Fibroblast of the aortic adventitia (primary cell): ENCODE measurements around the gene HAND1. TPM values are rescaled to one million over a fixed set of nuclear protein-coding genes. Genes with fewer than 3 reads are reported as not detected.

Experiments
- DNase-seq: peaks from one replicate; pipeline ENCODE4 v3.0.0-alpha.2; 2010; ENCODE audit warnings: low read depth
- H3K4me3 ChIP-seq: 2 replicates; pipeline ENCODE4 v1.5.1; 2011; ENCODE audit warnings: low read depth, mild to moderate bottlenecking, control low read depth, low read length, moderate library complexity
- total RNA-seq: library from RNA; depleted of rRNA; stranded (reverse); fragments of >200 nt; gene quantifications from 2 replicates; pipeline ENCODE4 v1.2.3, GENCODE V29; 2012; ENCODE audit warnings: low replicate concordance
- TF ChIP-seq, protein P1 (sequence below): IDR thresholded peaks from 2 replicates; pipeline ENCODE4 v1.5.1; 2011; ENCODE audit warnings: mild to moderate bottlenecking, low read length, control low read depth, inconsistent platforms; ENCODE audit not compliant: insufficient read depth

The HAND1 gene
- total RNA-seq, 1 donor = not detected

DNA sequence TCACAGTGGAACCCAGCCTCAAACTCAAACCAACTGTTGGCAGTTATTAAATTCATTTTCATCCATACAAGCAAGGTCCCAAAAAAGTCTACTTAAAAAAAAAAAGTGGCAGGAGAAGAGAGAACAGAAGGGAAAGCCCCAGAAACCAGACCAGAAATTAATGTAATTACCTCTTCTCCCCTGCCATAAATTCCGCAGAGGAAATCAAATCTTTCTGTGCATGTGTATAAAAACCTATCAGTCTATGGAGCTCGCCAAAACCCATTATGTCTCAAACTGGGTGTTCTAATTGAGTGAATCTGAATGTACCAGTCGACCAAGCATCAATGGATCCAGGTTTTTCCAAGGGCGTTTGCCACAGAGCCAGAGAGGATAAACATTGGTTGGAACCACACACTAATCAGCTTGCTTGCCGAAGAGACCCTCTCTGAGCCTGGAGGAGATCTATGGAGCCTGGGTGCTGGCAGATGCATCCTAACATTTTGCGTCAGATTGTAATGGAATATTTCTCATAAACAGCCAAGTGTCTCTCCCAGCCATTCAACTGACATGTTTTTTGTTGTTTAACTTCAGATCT lies 7.9 kb upstream of the HAND1 start:
- TF ChIP-seq, protein P1, sequence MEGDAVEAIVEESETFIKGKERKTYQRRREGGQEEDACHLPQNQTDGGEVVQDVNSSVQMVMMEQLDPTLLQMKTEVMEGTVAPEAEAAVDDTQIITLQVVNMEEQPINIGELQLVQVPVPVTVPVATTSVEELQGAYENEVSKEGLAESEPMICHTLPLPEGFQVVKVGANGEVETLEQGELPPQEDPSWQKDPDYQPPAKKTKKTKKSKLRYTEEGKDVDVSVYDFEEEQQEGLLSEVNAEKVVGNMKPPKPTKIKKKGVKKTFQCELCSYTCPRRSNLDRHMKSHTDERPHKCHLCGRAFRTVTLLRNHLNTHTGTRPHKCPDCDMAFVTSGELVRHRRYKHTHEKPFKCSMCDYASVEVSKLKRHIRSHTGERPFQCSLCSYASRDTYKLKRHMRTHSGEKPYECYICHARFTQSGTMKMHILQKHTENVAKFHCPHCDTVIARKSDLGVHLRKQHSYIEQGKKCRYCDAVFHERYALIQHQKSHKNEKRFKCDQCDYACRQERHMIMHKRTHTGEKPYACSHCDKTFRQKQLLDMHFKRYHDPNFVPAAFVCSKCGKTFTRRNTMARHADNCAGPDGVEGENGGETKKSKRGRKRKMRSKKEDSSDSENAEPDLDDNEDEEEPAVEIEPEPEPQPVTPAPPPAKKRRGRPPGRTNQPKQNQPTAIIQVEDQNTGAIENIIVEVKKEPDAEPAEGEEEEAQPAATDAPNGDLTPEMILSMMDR = no peak
- no peak for DNase-seq
- no peak overlapping the region for H3K4me3 ChIP-seq

DNA sequence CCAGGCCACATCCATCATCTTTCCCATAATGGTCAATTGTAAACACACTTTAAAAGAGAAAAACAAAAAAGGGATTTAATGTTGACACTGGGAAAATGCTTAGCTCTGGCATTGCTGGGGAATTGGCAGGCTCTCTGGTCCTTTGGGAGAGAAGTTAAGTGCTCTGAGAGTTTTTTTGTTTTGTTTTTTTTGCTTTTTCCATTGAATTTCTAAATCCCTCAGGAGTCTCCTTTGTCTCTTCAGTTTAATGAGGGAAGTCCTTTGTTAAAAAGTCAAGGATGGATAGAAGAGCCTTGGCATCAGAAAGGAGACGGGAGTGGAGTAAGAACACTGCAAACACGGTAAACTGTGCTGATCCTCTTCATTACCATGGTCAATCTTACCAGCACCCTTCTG lies 7.1 kb upstream of the HAND1 start:
- no peak for DNase-seq
- H3K4me3 ChIP-seq = no peak overlapping the region
- TF ChIP-seq, protein P1 = no peak

DNA sequence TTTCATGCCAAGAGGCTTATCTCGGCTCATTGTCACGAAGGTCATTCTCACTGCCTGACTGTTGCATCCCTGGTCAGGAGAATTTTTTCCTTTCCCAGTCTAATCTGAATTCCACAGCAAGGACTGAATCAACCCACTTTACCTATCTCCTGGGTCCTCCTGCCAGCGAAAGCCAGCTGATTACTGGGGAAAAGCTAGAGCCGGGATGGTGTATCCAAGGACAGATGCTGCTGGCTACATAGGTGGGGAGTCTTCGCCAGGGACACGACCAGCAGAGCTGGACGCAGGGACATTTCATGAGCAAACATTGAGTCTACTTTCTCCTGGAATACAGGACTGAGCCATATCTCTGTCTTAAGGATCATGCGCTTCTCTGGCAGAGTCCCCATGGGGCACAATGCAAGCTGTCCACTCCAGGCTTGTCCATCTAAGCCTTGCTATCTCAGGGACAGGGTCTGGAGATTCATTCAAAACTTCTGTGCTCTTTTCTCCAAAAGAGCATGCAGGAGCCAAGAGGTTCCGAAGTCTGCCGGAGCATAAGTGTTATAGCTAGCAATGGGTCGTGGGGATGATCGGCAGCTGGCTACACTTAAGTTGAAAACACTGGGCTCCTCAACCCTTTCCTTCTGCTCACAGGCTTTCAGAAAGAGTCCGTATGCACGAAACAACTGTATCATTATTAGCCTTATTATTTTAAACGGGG lies 6.5 kb upstream of the HAND1 start:
- no peak overlapping the region for H3K4me3 ChIP-seq
- DNase-seq = no peak
- TF ChIP-seq, protein P1 = no peak

DNA sequence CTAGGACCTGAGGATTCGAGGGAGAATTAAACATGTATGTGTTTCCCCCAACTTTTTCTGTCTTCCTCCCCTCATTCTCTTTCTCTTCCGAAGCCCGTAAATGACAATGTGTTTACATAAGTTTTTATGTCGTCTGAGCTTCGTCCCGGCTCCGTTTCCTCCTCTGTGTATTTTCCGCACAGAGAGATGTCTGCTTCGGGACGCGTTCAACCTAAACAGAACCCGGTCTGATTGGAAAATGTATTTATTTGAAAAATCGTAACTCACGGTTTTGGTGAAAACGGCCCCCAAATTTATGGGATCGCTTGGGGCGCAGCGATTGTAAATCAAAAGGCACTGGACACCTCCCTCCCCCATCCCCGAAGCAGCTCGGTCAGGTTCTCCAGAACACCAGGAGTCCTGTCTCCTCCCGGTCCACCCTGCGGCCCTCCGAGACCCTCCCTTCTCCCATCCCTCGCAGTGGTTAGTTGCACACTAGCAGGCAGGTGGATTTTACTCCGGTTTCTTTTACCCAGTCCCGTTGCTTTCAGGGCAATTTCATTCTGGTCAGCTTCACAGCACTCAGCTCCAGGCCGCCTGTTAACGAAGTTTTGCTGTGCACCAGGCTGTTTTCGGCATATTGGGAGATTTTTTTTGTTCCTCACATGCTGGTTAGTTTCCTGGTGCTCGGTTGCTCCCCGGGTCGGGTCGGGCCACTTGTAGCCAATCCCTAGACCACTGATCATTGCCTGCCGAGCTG lies 5.8 kb upstream of the HAND1 start:
- DNase-seq = no peak
- TF ChIP-seq, protein P1 = no peak

DNA sequence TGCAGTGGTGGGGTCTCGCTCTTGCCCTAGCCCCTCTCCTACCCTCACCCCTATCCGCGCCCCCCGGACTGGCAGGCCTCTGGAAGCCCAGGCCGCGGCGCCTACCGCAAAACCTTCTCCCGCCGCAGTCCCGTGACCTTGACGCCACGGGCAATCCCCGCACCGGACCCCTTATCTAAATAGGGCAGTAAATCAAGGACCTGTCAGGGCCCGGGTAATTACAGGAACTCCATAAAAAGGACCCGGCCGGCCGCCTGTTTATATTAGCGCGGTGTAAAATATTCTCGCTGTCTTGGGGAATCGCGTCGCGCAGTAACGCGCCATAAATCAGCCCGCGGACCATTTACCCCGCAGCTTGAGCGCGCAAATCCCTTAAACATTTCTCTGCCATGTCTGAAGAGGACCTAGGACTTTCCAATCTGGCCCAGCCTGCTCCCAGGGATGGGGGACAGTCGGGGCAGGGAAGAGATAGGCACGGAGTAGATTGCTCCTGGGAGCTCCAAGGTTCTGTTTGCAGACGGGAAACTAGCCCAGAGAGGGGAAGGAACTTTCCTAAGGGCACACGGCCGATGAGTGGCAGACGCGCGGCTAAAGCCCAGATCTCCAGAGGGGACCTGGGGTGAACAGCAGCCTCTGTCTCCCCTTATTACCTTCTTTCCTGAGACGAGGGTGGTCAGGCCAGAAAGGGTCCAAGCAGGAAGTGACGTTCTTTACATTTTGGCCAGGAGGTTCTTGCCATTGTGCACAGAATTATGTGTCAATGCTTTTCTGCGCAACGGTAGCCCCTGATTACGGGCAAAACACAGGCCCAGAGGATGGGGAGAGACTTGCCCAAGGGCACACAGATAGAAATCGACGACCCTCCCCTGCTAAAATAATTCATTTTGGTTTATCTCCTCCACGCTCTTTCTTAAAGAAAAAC lies 4.8 kb upstream of the HAND1 start:
- H3K4me3 ChIP-seq = no peak overlapping the region
- no peak for DNase-seq
- TF ChIP-seq, protein P1 = no peak

More for the DNA sequence above, 5.8 kb upstream of the HAND1 start:
- no peak overlapping the region for H3K4me3 ChIP-seq
